Loucy (cell line): ENCODE results near the gene TCF7L2.

ENCODE experiments used
- H2AFZ ChIP-seq: fragments of 200-600 bp; sonication (generic); 2 replicates; pipeline ENCODE4 v1.6.0; 2016; ENCODE audit warnings: antibody characterized with exemption, mild to moderate bottlenecking, low read length, moderate library complexity
- H3F3A ChIP-seq: fragments of 200-600 bp; 2 replicates; pipeline ENCODE4 v1.6.0; 2016; ENCODE audit warnings: antibody characterized with exemption, low read depth, mild to moderate bottlenecking
- H3K27me3 ChIP-seq: fragments of 200-600 bp; sonication (generic); 2 replicates; pipeline ENCODE4 v1.6.1; 2014; ENCODE audit warnings: low read length, mild to moderate bottlenecking; ENCODE audit not compliant: insufficient read depth, poor library complexity, severe bottlenecking
- H3K36me3 ChIP-seq: fragments of 200-600 bp; sonication (generic); 2 replicates; pipeline ENCODE4 v1.6.1; 2016; ENCODE audit warnings: low read length; ENCODE audit not compliant: insufficient read depth
- H3K4me1 ChIP-seq: fragments of 200-600 bp; sonication (generic); 2 replicates; pipeline ENCODE4 v1.5.1; 2014; ENCODE audit warnings: low read length, mild to moderate bottlenecking; ENCODE audit not compliant: insufficient read depth, poor library complexity, severe bottlenecking
- H3K4me2 ChIP-seq: fragments of 200-600 bp; sonication (generic); 2 replicates; pipeline ENCODE4 v1.6.0; 2014; ENCODE audit warnings: antibody characterized with exemption, low read length, low read depth, mild to moderate bottlenecking; ENCODE audit not compliant: poor library complexity, severe bottlenecking
- H3K4me3 ChIP-seq: fragments of 200-600 bp; sonication (generic); 2 replicates; pipeline ENCODE4 v1.5.1; 2014; ENCODE audit warnings: low read length, mild to moderate bottlenecking, mixed read lengths; ENCODE audit not compliant: poor library complexity, severe bottlenecking
- H3K79me2 ChIP-seq: fragments of 200-600 bp; sonication (generic); 2 replicates; pipeline ENCODE4 v1.6.1; 2014; ENCODE audit warnings: low read length; ENCODE audit not compliant: insufficient read depth
- H3K9ac ChIP-seq: fragments of 200-600 bp; sonication (generic); 2 replicates; pipeline ENCODE4 v1.6.0; 2014; ENCODE audit warnings: mild to moderate bottlenecking, low read depth, low read length, moderate library complexity; ENCODE audit not compliant: poor library complexity, severe bottlenecking
- H3K9me2 ChIP-seq: fragments of 200-600 bp; sonication (generic); replicated peaks from 2 replicates; pipeline ENCODE4 v1.6.1; 2016; ENCODE audit warnings: low read depth, low read length, mixed read lengths
- H3K9me3 ChIP-seq: fragments of 200-600 bp; sonication (generic); 2 replicates; pipeline ENCODE4 v1.6.1; 2014; ENCODE audit warnings: mild to moderate bottlenecking, antibody characterized with exemption, low read length, low read depth; ENCODE audit not compliant: insufficient read depth
- H4K20me1 ChIP-seq: fragments of 200-600 bp; sonication (generic); 2 replicates; pipeline ENCODE4 v1.6.0; 2014; ENCODE audit warnings: antibody characterized with exemption, low read length, mild to moderate bottlenecking; ENCODE audit not compliant: insufficient read depth, poor library complexity, severe bottlenecking
- EZH2phosphoT487 ChIP-seq: fragments of 200-600 bp; IDR thresholded peaks from 2 replicates; pipeline ENCODE4 v1.6.1; 2018; ENCODE audit warnings: antibody characterized with exemption, mild to moderate bottlenecking, moderate library complexity, borderline replicate concordance
- TF ChIP-seq, protein P1 (sequence below): fragments of 200-600 bp; sonication (generic); conservative IDR thresholded peaks from 2 replicates; pipeline ENCODE4 v1.5.1; 2014; ENCODE audit warnings: mild to moderate bottlenecking, antibody characterized with exemption, low read length

Gene TCF7L2

DNA sequence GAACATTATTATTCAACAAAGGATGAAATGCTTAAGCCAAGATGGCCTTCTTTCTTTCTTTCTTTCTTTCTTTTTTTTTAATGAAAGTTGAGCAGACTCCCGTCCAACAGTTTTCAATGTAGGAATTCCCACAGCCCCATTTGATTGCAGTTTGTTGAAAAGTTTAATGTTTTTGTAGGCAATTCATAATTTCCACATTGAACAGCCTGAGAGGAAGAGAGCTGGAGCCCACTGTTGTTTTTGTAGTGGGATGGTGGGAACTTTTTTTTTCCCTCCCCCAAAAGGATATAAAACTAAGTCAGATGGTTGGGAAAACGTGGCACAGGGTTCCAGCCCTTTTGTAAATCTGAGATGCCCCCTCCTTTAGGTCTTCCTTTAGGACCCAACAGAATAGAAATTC, 86.6 kb downstream of the TCF7L2 start:
- no peak overlapping the region for H3K9ac ChIP-seq
- 0 out of 2 replicates have a peak, but pooled peaks cover 3% of the 10 kb centered on the region for H3K79me2 ChIP-seq
- H2AFZ ChIP-seq = no peak overlapping the region
- H3K36me3 ChIP-seq = peaks cover 8% of the 10 kb centered on the region; the same call in 1 of the 2 replicates
- no peaks in the 10 kb centered on the region for H4K20me1 ChIP-seq
- no peak overlapping the region for H3K4me3 ChIP-seq
- H3K9me3 ChIP-seq = no peaks in the 10 kb centered on the region
- no peaks in the 10 kb centered on the region for H3F3A ChIP-seq
- no peaks in the 10 kb centered on the region for H3K27me3 ChIP-seq
- no peaks in the 10 kb centered on the region for H3K9me2 ChIP-seq
- TF ChIP-seq, protein P1, sequence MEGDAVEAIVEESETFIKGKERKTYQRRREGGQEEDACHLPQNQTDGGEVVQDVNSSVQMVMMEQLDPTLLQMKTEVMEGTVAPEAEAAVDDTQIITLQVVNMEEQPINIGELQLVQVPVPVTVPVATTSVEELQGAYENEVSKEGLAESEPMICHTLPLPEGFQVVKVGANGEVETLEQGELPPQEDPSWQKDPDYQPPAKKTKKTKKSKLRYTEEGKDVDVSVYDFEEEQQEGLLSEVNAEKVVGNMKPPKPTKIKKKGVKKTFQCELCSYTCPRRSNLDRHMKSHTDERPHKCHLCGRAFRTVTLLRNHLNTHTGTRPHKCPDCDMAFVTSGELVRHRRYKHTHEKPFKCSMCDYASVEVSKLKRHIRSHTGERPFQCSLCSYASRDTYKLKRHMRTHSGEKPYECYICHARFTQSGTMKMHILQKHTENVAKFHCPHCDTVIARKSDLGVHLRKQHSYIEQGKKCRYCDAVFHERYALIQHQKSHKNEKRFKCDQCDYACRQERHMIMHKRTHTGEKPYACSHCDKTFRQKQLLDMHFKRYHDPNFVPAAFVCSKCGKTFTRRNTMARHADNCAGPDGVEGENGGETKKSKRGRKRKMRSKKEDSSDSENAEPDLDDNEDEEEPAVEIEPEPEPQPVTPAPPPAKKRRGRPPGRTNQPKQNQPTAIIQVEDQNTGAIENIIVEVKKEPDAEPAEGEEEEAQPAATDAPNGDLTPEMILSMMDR = no peak
- no peak for TF ChIP-seq EZH2phosphoT487
- H3K4me1 ChIP-seq = no peaks in the 10 kb centered on the region
- no peak overlapping the region for H3K4me2 ChIP-seq

- Histone ChIP-seq H3K9me3 (no peaks in the 10 kb centered on the region), H4K20me1 (no peaks in the 10 kb centered on the region), H3K27me3 (no peaks in the 10 kb centered on the region), H3K4me1 (no peaks in the 10 kb centered on the region), H3K79me2 (0 out of 2 replicates have a peak, but pooled peaks cover 3% of the 10 kb centered on the region), H3K9me2 (no peaks in the 10 kb centered on the region), H3K4me3 (no peak overlapping the region), H3F3A (no peaks in the 10 kb centered on the region), H3K9ac (no peak overlapping the region), H3K36me3 (peaks cover 8% of the 10 kb centered on the region; the same call in 1 of the 2 replicates), H3K4me2 (no peak overlapping the region), H2AFZ (no peak overlapping the region)
- no peak for TF ChIP-seq EZH2phosphoT487
Observed at GRCh38 chr10:113037218-113037617, 87.2 kb downstream of the TCF7L2 start.

- H3K79me2 ChIP-seq = 0 out of 2 replicates have a peak, but pooled peaks cover 3% of the 10 kb centered on the region
- TF ChIP-seq, protein P1 = no peak
- TF ChIP-seq EZH2phosphoT487 = no peak
Observed at GRCh38 chr10:113038183-113038582, 88.1 kb downstream of the TCF7L2 start.

GRCh38 chr10:113038985-113039384, 88.9 kb downstream of the TCF7L2 start:
- H4K20me1 ChIP-seq = no peaks in the 10 kb centered on the region
- TF ChIP-seq EZH2phosphoT487 = no peak
- TF ChIP-seq, protein P1 = no peak
- no peaks in the 10 kb centered on the region for H3K9me2 ChIP-seq
- 0 out of 2 replicates have a peak, but pooled peaks cover 3% of the 10 kb centered on the region for H3K79me2 ChIP-seq
- no peak overlapping the region for H3K4me3 ChIP-seq
- no peaks in the 10 kb centered on the region for H3K4me1 ChIP-seq
- no peaks in the 10 kb centered on the region for H3F3A ChIP-seq
- no peak overlapping the region for H3K9ac ChIP-seq
- no peak overlapping the region for H3K4me2 ChIP-seq
- no peaks in the 10 kb centered on the region for H3K27me3 ChIP-seq
- no peaks in the 10 kb centered on the region for H3K9me3 ChIP-seq
- peaks cover 8% of the 10 kb centered on the region; the same call in 1 of the 2 replicates for H3K36me3 ChIP-seq
- H2AFZ ChIP-seq = no peak overlapping the region

More at GRCh38 chr10:113038183-113038582, 88.1 kb downstream of the TCF7L2 start:
- Histone ChIP-seq H3K4me1 (no peaks in the 10 kb centered on the region), H3K9me2 (no peaks in the 10 kb centered on the region), H4K20me1 (no peaks in the 10 kb centered on the region), H3K4me3 (no peak overlapping the region), H3K9ac (no peak overlapping the region), H2AFZ (no peak overlapping the region), H3K9me3 (no peaks in the 10 kb centered on the region), H3F3A (no peaks in the 10 kb centered on the region), H3K4me2 (no peak overlapping the region), H3K27me3 (no peaks in the 10 kb centered on the region), H3K36me3 (peaks cover 8% of the 10 kb centered on the region; the same call in 1 of the 2 replicates)
